Liver (tissue), 3 donors: ENCODE data around the gene CLIC1.

Source experiments
- ATF3 ChIP-seq: IDR thresholded peaks from 2 replicates; pipeline ENCODE4 v1.6.1; 2016; ENCODE audit warnings: antibody characterized with exemption
- CTCF ChIP-seq: fragments of 150-350 bp; IDR thresholded peaks from 2 replicates; pipeline ENCODE4 v1.5.1; 2017; ENCODE audit warnings: improper control_type of control experiment, low read depth, low read length; ENCODE audit not compliant: missing input control
- EGR1 ChIP-seq, 2 donors: IDR thresholded peaks; 2 replicates each; pipeline ENCODE4 v1.6.1; 2016 to 2018; ENCODE audit warnings: antibody characterized with exemption in 2 of 2, low read depth in 2 of 2
- JUND ChIP-seq, 2 donors: IDR thresholded peaks; 2 replicates each; pipeline ENCODE4 v1.6.1; 2016; ENCODE audit warnings: antibody characterized with exemption in 2 of 2
- MAX ChIP-seq: IDR thresholded peaks from 2 replicates; pipeline ENCODE4 v1.6.1; 2016; ENCODE audit warnings: antibody characterized with exemption
- RAD21 ChIP-seq, 2 donors: IDR thresholded peaks; 2 replicates each; pipeline ENCODE4 v1.6.1; 2016; ENCODE audit warnings: antibody characterized with exemption in 2 of 2, mild to moderate bottlenecking in 2 of 2
- REST ChIP-seq: IDR thresholded peaks from 2 replicates; pipeline ENCODE4 v1.6.1; 2016; ENCODE audit warnings: antibody characterized with exemption, mild to moderate bottlenecking
- SP1 ChIP-seq: IDR thresholded peaks from 2 replicates; pipeline ENCODE4 v1.6.1; 2018; ENCODE audit warnings: antibody characterized with exemption, mild to moderate bottlenecking
- TAF1 ChIP-seq: conservative IDR thresholded peaks from 2 replicates; pipeline ENCODE4 v1.6.1; 2016; ENCODE audit warnings: antibody characterized with exemption, mild to moderate bottlenecking
- YY1 ChIP-seq: IDR thresholded peaks from 2 replicates; pipeline ENCODE4 v1.6.1; 2016; ENCODE audit warnings: antibody characterized with exemption, mild to moderate bottlenecking
- donor health status: healthy.
- donor health status: healthy.

GRCh38 chr6:31727034-31727716 is 9.2 kb downstream of the CLIC1 start:
- TF ChIP-seq ATF3 (no peak), YY1 (no peak), CTCF (no peak), RAD21 (IDR thresholded peaks at IDR 0.05) (no peak), SP1 (no peak), MAX (no peak), EGR1 (IDR thresholded peaks at IDR 0.05; ENCODE audit: low read depth in 2 of 2) (no peak), JUND (IDR thresholded peaks at IDR 0.05) (no peak), TAF1 (no peak), REST (no peak)
